OCI-M2 (cell line): Measurements from ENCODE around the gene MED13L.

Source experiments
- DNase-seq: peaks from one replicate; lab custom pipeline; 2025; ENCODE audit not compliant: unreplicated experiment; lab: John Stamatoyannopoulos, UW

MED13L gene

DNA sequence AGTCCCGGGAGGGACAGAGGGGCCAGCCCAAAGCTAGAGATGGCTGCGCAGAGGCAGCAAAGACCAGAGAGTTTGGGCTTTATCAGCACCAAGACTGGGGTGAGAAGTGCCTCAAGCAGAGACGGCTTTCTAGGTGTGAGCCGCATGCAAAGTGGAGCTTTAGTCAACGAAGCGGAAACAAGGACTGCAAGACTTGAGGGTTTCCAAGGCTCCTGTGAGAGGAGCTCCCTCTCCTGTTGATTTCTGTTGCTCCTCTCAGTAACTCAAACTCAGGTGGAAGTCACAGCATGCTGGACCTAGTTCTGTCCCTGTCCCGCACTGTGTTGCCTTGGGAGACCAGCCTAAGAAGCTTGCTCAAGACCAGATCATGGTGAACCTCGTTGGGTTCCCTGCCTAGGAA is 327.8 kb downstream of the MED13L start:
- no peak for DNase-seq

DNA sequence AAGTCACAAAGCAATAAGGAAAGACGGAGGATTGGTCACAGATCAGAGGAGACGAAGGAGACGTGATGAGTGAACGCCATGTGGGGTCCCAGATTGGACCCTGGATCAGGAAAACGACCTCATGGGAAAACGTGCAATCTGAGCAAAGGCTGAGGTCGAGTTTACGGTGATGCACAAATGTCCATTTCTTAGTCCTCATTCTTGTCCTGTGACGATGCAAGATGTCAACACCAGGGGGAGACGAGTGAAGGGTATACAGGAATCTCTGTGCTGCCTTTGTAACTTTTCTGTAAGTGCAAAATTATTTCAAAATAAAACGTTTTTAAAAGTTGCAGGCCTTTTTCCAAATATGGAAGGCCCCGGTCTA is 329.8 kb downstream of the MED13L start:
- no peak for DNase-seq

DNA sequence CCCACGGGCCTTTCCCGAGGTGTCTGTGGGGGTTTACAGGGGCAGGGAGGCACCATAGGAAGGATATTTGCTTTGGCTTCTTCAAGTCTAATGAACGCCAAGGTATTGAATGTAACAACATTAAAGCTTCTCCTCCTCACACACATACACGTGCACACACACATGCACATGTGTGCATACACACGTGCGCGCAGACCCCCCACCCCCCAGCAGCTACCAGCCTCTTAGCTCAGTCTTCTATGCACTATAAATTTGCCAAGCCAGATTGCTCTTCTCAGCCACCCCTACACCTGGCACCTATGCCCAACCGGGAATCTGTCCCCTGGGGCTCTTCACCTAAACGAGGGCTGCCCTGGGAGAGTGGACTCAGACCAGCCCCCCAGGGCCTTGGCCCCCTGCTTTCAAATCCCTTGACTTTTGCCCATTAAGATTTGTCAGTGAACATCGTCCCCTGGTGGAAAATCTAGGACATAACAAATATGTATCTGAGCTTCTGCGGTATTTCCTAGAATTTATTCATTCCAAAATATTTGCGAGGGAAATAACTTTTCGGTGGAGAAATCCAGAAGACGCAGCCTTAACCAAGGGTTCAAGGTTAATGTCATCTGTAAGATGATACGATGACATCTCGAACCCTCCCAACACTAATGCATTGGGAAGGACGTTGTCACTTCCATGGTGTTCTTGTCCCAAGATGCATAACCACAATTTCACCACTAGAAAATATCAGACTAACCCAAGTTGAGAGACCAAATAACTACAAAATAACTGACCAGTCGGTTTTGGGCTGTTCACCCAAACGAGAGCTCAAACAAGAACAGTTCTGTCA is 330.4 kb downstream of the MED13L start:
- no peak for DNase-seq

DNA sequence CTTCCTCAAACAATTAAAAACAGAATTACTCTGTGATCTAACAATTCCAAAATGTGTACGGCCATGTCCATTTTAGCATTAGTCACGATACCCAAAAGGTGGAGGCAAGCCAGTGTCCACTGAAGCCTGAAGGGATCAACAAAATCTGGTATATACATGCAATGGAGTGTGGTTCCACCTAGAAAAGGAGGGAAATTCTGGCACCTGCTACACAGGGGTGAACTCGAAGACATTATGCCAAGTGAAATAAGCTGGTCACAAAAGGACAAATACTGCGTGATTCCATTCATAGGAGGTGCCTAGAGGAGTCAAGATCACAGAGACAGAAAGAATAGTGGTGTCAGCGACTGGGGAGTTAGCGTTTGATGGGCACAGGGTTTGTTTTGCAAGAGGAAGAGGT is 331.4 kb downstream of the MED13L start:
- no peak for DNase-seq

DNA sequence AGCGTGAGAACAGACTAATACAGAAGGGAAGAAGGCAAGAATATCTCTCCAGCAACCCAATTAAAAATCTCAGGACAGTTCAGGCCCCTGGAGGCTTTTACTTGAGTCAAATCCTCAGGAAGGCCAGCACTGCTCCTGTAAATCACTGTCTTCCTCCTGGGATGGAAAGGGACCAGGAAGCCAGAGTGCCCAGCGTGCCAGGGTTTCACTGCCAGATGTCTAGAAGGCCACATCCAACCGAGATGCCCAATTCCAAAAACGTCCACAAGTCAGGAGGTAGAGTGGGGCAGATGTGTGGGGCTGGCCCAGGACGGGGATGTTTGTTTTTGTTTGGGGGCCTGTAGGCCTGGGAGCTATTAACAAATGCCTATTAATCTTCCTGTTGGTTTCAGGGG is 332.0 kb downstream of the MED13L start:
- DNase-seq = no peak

DNA sequence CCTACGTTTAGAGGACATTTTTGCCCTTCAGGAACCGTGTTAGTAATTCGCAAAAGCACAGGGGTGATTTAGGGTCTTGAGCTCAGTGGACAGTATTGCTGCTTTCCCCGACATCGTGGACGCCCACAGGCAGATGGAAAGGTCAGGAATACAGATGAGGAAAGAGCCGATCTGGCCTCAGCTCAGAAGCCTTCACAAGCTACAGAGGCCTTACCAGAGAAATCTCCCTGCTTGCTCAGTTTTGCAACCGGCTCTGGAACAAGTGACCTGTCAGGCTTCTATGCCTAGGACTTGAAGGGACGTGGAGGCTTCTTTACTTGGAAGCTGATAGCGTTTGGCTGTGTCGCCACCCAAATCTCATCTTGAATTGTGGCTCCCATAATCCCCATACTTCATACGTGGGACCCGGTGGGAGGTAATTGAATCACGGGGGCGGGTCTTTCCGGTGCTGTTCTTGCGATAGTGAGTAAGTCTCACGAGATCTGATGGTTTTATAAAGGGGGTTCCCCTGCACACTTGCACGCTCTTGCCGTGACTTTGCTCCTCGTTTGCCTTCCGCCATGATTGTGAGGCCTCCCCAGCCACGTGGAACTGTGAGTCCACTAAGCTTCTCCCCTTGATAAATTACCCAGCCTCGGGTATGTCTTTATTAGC is 332.5 kb downstream of the MED13L start:
- DNase-seq = no peak

DNA sequence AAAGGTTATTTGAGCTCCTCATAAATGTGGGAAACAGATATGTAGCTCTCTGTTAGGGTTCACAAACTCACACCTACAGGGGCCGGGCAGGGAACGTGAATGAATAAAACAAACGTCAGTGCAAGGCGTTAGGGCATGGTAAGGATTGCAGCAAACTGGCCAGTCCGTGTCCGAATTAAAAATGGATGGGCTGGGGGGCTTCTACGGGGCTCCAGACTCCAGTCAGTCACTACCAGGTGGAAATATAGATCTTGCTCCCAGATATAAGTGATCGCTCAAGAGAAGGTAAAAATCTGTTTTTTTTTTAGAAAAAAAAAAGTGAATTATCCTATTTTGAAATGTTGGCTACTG is 333.1 kb downstream of the MED13L start:
- no peak for DNase-seq

DNA sequence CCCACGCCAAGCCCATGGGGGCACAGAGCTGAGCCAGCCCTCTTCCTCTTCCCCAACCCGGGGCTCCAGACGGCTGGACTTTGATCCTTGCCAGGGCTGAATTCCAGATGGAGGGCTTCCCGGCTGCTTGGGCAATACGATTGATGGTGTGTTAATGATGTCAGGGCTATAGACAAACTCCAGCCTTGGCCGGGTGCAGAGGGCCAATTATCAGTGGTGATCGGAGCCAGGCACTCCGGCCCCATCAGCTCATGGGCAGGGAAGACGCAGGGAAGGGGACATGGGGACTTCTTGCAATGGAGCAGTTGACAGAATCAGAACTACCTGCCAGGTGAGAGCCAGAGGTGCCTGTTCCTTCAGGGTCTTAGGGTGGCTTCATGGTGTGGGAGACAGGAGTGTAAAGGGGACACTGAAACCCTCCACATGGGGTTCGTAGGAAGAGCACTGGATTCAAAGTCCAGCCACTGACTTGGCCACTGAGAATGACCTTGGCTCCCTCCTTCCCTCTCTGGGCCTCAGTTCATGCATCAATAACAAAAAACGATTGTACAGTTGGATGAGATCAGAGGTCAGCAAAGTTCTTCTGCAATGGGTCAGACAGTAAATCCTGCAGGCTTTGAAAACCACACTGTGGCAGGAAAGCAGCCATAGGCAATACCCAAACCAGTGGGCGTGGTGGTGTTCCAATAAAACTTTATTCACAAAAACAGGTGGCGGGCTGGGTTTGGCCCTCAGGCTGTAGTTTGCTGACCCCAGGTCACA is 333.7 kb downstream of the MED13L start:
- no peak for DNase-seq

DNA sequence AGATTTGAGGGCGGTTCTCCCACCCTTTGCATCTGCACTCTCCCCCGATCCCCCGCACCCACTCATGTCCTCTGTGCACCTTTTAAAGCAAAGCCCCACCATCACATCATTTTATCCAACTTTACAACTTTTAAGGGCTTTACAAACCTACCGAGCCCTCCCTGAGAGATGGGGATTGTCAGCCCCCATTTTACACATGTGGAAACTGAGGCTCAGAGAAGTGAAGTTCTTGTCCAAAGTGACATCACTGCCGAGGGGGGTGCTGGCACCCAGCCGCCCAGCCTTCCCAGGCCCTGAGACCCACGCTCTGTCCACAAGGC is 334.2 kb downstream of the MED13L start:
- no peak for DNase-seq

DNA sequence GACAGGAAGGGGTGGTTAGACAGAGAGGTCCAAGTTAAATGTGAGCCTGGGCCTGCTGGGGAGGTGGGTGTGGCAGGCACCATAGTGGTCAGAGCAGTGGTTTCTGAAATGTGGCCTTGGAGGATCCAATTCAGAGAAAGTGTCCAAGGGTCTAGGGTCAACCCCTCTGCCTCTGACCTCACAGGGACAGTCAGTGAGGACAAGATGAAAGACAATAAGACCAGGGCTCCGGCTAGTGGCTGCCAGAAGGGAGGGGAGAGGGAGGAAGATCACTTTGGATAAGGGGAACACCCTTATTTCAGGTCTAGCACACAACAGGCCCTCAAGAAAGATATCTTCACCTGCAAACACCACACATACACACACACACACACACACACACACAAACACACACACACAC is 335.1 kb downstream of the MED13L start:
- DNase-seq = no peak

DNA sequence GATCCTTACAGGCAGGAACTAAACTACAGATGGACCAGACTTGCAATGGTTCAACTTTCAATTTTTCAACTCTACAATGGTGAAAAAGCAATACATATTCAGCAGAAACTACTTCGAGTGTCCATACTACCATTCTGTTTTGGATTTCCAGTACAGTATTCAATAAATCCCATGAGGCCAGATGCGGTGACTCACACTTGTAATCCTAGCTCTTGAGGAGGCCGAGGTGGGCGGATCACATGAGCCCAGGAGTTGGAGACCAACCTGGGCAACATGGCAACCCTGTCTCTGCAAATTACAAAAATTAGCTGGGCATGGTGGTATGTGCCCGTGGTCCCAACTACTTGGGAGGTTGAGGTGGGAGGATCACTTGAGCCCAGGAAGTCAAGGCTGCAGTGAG is 336.1 kb downstream of the MED13L start:
- DNase-seq = no peak

DNA sequence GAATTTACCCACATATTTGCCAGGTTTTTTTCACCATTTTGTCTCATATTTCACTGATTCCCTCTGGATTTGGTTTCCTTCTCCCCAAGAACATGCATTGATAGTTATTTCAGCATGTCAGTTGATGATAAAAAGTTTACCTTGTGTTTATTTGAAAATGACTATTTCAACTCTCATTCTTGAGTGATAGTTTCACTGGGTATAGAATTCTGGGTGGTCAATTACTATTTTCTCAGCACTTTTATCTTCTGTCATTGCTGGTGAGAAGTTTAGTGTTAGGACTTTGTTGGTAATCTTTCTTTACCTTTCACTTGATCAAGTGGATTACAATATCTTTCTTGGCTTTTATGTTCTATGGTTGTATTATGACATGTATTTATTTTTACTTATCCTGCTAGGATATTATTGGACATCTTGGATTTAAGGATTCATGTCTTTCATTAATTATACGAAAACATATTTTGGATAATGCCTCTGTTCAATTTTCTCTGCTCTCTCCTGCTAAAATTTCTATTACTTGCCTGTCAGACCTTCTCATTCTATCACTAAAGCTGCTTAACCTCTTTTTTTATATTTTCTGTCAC is 338.6 kb downstream of the MED13L start:
- DNase-seq = no peak

DNA sequence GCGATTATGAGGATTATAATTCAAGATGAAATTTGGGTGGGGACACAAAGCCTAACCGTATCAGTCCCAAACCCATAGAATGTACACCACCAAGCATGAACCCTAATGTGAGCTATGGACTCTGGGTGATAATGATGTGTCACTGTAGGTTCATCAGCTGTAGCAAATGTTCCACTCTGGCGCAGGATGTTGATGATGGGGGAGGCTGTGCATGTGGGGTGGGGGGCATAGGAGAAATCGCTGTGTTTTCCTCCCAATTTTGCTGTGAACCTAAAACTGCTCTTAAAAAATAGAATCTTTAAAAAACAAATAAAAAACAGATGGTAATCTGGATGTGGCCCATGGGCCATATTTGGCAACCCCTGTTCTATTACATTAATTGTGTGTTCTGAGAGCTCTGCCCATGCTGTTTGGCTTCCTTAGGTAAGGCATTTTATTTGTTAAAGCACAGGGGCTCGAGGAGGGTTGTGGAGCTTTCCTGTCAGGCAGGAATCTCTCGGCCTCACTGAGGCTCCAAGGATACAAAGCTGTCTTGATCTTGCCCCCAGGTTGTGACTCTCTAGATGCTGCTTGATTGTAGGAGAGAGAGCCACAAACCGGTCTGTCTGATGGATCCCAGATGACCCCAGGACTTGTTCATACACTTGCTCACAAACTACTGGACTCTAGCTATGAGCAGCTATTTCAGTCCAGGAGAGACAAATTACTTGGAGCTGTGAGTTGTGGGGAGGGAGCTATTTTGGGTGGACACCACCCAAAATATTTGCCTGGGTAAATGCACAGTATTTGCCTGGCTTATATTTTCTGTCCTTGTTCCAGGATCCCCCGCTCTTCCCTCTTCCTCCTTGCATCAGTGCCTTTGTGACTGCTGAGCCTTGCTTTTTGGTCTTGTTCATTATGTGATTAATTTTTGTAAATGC is 340.2 kb downstream of the MED13L start:
- no peak for DNase-seq

DNA sequence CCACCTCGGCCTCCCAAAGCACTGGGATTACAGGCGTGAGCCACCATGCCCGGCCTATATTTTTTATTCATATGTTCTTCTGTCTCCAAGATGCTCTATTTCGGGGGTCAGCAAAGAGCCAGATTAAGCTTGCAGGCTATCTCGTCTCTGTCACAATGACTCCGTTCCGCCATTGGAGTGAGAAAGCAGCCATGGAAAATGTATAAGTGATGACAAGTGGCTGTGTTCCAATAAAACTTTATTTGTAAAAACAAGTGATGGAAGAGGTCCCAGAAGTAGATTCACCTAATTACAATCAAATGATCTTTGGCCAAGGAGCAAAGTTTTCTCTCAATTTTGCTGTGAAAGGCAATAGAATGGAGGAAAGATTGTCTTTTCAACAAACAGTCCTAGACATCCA is 342.6 kb downstream of the MED13L start:
- no peak for DNase-seq

DNA sequence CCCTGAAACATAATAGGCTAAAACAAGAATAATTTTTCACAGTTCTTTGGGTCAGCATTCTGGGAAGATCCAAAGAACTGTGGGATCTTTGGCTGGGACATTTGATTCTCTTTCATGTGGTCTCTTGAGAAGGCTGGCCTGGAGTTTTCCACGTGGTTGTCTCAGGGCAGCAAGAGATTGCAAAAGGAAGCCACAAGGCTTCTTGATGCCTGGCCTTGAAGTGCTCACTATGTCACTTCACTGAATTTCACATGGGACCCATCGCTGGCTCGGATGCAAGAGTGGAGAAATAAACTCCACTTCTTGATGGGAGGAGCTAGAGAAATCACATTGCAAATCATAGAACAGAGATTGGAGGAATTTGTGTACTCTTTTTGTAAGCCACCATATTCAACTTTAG is 343.4 kb downstream of the MED13L start:
- DNase-seq = no peak

DNA sequence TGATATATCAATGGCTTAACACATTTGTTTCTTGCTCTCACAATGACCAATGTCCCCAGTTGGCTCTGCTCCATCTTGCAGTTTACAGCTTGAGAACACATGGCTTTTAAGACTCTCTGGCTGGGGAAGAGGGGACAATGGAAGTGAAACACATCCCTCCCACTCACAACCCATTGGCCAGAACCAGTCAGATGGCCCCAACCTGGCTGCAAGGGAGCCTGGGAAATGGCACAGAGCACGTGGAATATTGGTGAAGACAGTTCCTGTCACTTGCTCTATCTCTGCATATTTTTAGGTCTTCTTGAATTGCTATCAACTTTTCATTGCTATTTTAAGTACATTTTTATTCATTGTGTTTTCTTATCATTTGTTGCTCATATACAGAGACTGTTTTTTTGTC is 345.4 kb downstream of the MED13L start:
- no peak for DNase-seq

DNA sequence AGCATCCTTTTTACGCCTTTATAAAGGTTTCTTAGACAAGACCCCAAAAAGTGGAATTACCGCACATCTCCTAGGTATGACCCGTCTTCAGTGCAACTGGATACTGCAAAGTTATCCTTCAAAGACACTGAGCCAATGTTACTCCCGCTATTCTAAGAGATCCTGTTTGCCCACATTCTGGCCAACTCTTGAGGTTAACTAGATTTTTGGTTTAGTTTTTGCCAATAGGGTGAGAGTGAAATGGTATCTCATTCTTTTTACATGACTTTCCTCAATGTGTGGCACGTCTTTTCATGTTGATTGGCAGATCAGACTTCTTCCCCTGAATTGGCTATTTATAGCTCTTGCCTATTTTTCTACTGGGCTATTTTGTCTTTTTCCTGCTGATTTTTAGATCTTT is 347.2 kb downstream of the MED13L start:
- DNase-seq = no peak

DNA sequence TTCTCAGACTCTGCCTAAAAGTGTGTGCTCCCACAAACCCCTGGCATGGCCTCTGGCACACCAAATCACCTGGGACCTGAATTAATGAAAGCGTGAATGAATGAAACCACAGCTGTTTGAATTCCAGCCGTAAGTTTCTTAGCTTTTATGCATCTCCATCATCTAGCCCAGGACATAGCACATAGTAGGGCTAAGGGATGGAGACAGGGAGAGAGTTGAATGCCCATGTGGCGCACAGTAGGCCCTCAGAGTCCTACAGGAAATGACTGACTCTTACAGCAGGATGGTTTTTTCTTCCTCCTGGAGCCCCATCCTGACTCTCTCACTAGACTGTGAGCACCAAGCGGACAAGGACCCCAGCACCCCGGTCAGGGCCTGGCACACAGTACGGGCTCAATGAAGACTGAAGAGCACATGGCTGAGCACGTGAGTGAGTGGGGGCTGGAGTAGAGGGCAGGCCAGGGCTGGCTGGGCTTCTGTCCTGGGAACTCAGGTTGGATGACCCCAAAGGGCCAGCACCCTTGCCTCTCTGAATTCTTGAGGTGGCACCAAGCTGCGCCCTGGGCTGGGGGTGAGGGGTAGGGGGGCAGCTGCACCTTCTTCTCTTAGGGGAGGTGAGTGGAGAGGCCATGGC is 351.3 kb downstream of the MED13L start:
- no peak for DNase-seq

DNA sequence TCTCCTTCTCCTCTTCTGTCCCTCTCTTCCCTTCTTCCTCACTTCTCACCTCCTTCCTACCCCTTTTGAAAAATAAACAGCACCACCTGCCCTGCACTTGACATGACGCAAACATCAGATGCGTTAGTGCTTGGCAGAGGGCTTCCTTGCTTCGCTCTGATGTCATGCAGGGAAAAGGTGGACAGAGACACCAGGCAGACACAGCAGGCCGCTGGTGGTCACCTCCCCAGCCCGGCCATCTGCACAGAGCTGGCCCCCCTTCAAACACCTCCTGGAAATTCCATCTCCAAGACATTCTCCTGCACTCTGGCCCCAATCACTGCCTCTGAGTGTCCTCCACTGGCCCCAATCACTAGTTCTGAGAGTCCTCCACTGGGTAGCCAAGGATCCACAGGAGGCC is 353.6 kb downstream of the MED13L start:
- no peak for DNase-seq

DNA sequence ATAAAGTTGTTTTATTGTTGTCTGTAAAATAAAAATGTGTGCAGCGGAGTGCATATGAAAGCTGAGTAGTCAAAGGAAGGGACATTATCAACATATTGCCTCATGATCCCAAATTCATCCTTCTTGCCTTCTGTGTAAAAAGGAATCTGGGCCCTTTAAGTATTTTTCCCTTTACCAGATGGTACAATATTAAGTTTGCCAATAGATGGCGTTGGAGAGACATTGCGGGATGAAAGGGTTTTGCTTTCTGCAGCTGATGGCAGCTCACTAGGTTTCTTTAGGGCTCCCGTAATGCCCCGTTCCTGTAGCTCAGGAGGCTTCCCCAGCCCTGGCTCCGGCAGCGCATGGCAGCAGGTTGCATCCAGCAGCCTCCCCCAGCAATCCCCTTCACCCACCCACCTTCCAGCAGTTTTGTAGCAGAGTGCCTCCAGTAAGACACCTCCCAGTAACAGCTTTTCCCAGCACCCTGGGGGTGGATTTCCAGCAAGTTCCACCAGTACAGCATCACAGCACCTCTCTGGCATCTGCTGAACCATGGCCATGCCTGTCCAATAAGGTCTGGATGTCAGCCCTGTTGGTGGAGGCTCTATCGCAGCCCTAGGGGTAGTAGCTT is 354.4 kb downstream of the MED13L start:
- DNase-seq = no peak
